GM19372 (cell line): ENCODE measurements around the gene MRPL38.

Experiments
- ATAC-seq: cut with Tn5 transposase; IDR thresholded peaks from one replicate; pipeline ENCODE4 v1.9.1; 2021; ENCODE audit warnings: mild to moderate bottlenecking, low read depth, moderate library complexity; ENCODE audit not compliant: unreplicated experiment

MRPL38 gene

GRCh38 chr17:75920045-75920560 lies 15.4 kb upstream of the MRPL38 start:
- no peak for ATAC-seq

GRCh38 chr17:75919611-75920010 lies 14.9 kb upstream of the MRPL38 start:
- ATAC-seq, result no peak

GRCh38 chr17:75917917-75918445 lies 13.3 kb upstream of the MRPL38 start:
- ATAC-seq, result no peak

GRCh38 chr17:75917141-75917916 lies 12.6 kb upstream of the MRPL38 start:
- no peak for ATAC-seq

DNA sequence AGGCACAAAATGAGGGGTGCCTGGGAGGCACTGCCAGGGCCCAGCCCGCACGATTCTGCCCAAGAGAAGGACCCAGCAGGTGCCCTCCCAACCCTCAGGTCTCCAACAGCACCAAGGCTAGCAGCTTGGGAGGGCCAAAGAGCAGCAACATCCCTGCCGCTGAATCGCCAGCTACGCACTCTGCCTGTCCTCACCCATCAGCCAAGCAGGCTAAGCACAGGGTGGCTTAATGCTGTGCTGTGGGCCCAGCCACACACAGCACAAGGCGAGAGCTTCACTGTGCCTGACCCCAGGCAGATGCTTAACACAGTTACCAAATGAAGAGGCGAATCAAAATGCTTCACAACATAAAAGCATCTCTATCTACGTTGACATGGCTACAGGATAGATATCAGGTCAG lies 10.6 kb upstream of the MRPL38 start:
- ATAC-seq, result no peak

DNA sequence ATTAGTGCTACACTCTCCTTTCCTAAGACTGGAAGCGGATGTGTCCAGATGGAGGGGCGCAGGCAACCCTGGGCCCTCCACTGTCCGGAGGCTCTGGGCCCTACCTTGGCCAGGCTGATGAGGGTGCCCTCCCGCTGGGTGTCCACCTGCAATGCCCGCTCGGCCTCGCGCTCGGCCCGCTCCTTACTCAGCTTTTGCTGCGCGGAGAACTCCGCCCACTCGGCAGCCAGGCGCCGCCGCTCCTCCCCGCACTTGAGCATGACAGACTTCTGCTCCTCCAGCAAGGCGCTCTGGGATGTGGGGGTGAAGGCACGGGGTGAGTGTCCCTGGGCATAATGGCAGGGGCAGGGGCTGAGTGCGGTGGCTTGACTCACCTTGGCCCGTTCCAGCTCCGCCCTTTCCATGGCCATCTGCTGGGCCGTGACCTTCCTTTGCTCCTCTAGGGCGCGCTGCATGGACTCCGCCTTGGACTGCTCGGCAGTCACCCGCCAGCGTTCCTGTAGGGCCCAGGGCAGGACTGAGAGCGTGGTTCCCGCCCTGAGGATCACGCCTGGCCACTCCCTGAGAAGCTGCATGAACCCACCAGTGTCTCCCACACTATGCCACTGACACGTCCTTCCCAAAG lies 10.1 kb upstream of the MRPL38 start:
- no peak for ATAC-seq

GRCh38 chr17:75913537-75914210 lies 9.0 kb upstream of the MRPL38 start:
- ATAC-seq, result no peak

DNA sequence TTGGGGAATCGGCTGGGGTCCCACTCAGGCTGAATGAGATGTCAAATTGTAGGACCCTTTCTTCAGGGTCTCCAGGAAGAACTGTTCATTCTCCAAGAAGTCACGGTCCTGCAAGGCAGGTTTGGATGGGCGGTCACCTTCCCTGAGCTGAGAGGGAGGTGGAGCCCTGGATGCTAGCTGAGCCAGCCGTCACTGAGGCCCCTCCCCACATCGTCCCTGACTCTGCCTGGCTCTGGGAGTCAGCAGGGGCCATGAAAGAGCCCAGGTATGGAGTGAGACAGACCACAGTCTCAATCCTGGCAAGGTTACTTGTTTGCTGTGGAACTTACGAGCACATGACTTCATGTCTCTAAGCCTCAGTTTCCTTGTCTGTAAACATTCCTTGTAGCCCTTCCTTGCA lies 6.0 kb upstream of the MRPL38 start:
- ATAC-seq, result no peak

DNA sequence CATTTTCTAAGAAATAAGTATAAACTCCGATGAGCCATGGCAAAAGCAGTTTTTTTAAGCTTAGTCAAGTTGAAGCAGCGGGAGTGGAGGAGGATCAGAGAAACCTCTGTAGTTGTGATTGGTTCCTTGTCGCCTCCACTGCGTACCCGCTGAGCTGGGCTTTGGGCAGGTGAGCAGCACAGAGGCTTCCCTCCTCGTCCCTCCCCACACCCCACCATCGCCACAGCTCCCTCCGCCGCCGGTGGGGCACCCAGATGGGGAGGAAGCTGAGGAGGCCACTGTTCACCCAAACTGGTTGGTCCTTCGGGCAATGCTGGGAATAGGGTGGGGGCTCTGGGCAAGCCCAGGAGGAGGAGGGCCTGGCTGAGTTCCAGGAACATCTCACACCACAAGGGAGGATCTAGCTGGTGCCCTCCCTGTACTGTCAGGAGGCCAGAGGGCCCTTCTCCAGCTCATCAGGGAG lies 5.2 kb upstream of the MRPL38 start:
- no peak for ATAC-seq

GRCh38 chr17:75909051-75909811 lies 4.5 kb upstream of the MRPL38 start:
- no peak for ATAC-seq

GRCh38 chr17:75908201-75908600 lies 3.5 kb upstream of the MRPL38 start:
- no peak for ATAC-seq

GRCh38 chr17:75906143-75906884 lies 1.6 kb upstream of the MRPL38 start:
- ATAC-seq, result no peak

GRCh38 chr17:75902406-75902805 lies 2.3 kb downstream of the MRPL38 start:
- ATAC-seq, result no peak

- ATAC-seq, result no peak
Observed at GRCh38 chr17:75901727-75902126, 3.0 kb downstream of the MRPL38 start.

- no peak for ATAC-seq
Observed at GRCh38 chr17:75900691-75901533, 3.8 kb downstream of the MRPL38 start.

DNA sequence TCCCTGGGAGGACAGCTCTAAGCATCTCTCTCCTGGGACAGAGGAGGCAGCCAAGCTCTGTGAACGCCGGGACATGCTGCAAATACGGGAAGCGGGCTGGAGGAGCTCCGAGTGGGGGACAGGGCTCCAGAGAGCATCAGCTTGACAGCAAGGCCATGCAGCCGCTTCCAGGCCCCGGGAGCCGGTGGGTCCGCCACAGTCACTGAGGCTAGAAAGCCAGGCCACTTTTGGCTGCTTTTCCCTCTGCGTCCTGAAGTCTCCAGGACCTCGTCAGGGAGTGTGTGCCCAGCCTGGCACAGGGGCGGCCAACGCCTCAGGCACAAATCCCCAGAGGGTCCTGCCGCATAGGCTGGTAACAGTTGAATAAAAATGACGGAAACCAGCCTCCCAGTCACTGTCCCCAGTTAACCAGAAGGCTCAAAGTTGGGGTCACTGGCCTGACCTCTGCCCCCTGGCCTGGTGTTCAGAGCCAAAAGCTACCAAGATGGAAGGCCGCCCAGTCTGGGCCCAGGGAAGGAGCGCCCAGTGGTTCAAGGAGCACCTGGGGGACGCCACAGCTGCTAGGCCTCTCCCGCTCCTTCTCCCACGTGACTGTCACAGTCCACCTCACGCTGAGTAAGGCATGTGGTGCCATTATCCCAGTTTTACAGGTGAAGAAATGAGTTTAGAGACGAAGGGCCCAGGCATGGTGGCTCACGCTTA lies 4.8 kb downstream of the MRPL38 start:
- no peak for ATAC-seq

GRCh38 chr17:75899353-75899752 lies 5.3 kb downstream of the MRPL38 start:
- ATAC-seq, result no peak

DNA sequence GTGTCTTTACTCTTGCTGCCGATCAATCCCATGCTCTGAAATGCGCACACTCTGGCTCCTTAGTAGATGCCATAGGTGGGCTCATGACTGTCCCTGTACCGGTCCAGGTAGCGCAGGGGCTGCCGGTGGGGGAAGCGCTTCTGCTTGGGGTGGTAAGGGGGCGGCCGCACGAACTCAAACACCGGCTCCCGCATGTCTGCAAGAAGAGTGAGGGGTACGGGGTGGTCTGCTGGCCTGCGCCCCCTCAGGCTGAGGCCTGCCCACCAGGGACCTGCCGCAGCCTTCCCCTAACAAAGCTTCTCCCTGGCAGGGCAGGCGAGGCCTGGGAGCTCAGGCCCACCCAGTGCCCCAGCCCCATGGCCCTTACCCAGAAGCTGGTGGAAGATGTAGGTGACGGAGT lies 5.9 kb downstream of the MRPL38 start:
- ATAC-seq, result no peak
